HG03575 (cell line): ENCODE results near the gene KLHL17.
"Not testable (repeated sequence)": the region's sequence is repeated elsewhere in the genome, so short reads cannot be mapped to it uniquely, and the experiment has no call there.

ENCODE experiments used
- ATAC-seq: cut with Tn5 transposase; IDR thresholded peaks from one replicate; pipeline ENCODE4 v1.9.1; 2021; ENCODE audit not compliant: unreplicated experiment, insufficient number of reproducible peaks, low FRiP score; ENCODE audit errors: extremely low read depth

Gene KLHL17

GRCh38 chr1:975365-975764 lies 15.0 kb downstream of the KLHL17 start:
- no peak for ATAC-seq

- ATAC-seq, result no peak
Observed at GRCh38 chr1:975896-976683, 15.7 kb downstream of the KLHL17 start.

GRCh38 chr1:976791-977190 lies 16.4 kb downstream of the KLHL17 start:
- not testable (repeated sequence) for ATAC-seq

GRCh38 chr1:978069-978834 lies 17.9 kb downstream of the KLHL17 start:
- ATAC-seq, result no peak

- no peak for ATAC-seq
Observed at GRCh38 chr1:978835-979743, 18.7 kb downstream of the KLHL17 start.

- ATAC-seq, result no peak
Observed at GRCh38 chr1:979744-980072, 19.3 kb downstream of the KLHL17 start.

GRCh38 chr1:980137-980571 lies 19.8 kb downstream of the KLHL17 start:
- no peak for ATAC-seq

- ATAC-seq, result no peak
Observed at GRCh38 chr1:980602-981395, 20.4 kb downstream of the KLHL17 start.

GRCh38 chr1:981491-981954 lies 21.1 kb downstream of the KLHL17 start:
- no peak for ATAC-seq

GRCh38 chr1:981955-982558 lies 21.7 kb downstream of the KLHL17 start, which contains the start of gene PERM1:
Gene PERM1 (minus strand): TSS chr1:982093. CDS start chr1:981029, 1,064 bp downstream.
- ATAC-seq, result no peak

- no peak for ATAC-seq
Observed at GRCh38 chr1:982765-983436, 22.5 kb downstream of the KLHL17 start.

- ATAC-seq, result no peak
Observed at GRCh38 chr1:983798-984475, 23.6 kb downstream of the KLHL17 start.

GRCh38 chr1:984476-984814 lies 24.1 kb downstream of the KLHL17 start:
- ATAC-seq, result no peak

GRCh38 chr1:985126-985525 lies 24.7 kb downstream of the KLHL17 start:
- ATAC-seq, result no peak

GRCh38 chr1:988061-988460 lies 27.7 kb downstream of the KLHL17 start:
- not testable (repeated sequence) for ATAC-seq

- ATAC-seq, result not testable (repeated sequence)
Observed at GRCh38 chr1:991275-991674, 30.9 kb downstream of the KLHL17 start.

GRCh38 chr1:991895-992294 lies 31.5 kb downstream of the KLHL17 start:
- no peak for ATAC-seq
